ENCODE results near the gene CCDC77.

DNA sequence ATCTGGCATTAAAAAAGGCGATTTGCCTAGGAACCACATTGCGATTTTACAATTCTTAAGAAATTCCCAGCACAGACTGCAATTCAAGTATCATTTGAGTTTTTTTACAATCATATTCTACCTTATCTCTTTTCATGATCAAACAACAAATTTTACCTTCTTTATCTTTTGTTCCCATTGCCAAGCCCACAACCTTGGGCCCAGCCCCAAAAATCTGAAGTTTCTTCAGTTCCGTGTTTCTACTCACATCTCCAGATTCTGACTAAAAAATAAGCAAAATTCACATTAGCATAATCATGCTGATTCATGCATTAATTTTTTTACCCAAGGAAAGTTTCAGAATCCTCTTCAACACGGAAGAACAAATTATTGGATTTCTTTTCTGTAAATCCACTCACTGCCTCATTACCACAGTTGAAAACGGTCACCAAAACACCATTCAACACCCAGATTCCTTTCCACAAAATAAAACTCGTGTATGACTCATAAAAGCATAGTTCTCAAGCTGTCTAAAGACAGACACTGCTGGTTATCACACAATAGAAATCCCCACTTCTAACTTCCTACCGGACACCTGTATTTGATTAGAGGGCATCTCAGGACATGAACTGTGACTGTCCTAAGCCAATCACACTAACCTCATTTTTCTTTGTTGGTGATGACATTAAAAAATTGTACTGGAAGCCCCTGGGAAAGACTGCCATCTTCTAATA lies 45.0 kb upstream of the CCDC77 start:
- TF ChIP-seq, protein P1, sequence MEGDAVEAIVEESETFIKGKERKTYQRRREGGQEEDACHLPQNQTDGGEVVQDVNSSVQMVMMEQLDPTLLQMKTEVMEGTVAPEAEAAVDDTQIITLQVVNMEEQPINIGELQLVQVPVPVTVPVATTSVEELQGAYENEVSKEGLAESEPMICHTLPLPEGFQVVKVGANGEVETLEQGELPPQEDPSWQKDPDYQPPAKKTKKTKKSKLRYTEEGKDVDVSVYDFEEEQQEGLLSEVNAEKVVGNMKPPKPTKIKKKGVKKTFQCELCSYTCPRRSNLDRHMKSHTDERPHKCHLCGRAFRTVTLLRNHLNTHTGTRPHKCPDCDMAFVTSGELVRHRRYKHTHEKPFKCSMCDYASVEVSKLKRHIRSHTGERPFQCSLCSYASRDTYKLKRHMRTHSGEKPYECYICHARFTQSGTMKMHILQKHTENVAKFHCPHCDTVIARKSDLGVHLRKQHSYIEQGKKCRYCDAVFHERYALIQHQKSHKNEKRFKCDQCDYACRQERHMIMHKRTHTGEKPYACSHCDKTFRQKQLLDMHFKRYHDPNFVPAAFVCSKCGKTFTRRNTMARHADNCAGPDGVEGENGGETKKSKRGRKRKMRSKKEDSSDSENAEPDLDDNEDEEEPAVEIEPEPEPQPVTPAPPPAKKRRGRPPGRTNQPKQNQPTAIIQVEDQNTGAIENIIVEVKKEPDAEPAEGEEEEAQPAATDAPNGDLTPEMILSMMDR (conservative IDR thresholded peaks at IDR 0.05 in 1 of 2, IDR thresholded peaks at IDR 0.05 in 1 of 2; ENCODE audit: low read depth in 1 of 2, low read length in 2 of 2): no peak
- TF ChIP-seq EZH2 (IDR thresholded peaks at IDR 0.05; ENCODE audit: low read length, missing control alignments): no peak

Measured in fibroblast of lung (primary cell).